Suppressor macrophage treated with lipopolysaccharide for 1 hour (primary cell): ENCODE measurements around the gene GABRB2.

Source experiments
- DNase-seq, 3 donors: peaks; one replicate each; pipeline ENCODE4 v3.0.0-alpha.2; 2020 to 2022

The GABRB2 gene

GRCh38 chr5:161471211-161471950 lies 75.1 kb downstream of the GABRB2 start:
- no peak for DNase-seq

- DNase-seq: no peak
Observed at GRCh38 chr5:161467703-161468102, 78.8 kb downstream of the GABRB2 start.

GRCh38 chr5:161460741-161461140 lies 85.8 kb downstream of the GABRB2 start:
- DNase-seq: no peak

GRCh38 chr5:161446655-161447054 lies 99.9 kb downstream of the GABRB2 start:
- no peak for DNase-seq

- no peak for DNase-seq
Observed at GRCh38 chr5:161442471-161442870, 104.1 kb downstream of the GABRB2 start.

GRCh38 chr5:161432798-161433197 lies 113.7 kb downstream of the GABRB2 start:
- DNase-seq: no peak

GRCh38 chr5:161431963-161432362 lies 114.6 kb downstream of the GABRB2 start:
- no peak for DNase-seq

- DNase-seq: no peak
Observed at GRCh38 chr5:161421067-161421466, 125.5 kb downstream of the GABRB2 start.

- no peak for DNase-seq
Observed at GRCh38 chr5:161420521-161420920, 126.0 kb downstream of the GABRB2 start.

- no peak for DNase-seq
Observed at GRCh38 chr5:161414896-161415295, 131.6 kb downstream of the GABRB2 start.

GRCh38 chr5:161414037-161414436 lies 132.5 kb downstream of the GABRB2 start:
- no peak for DNase-seq

GRCh38 chr5:161412792-161413191 lies 133.7 kb downstream of the GABRB2 start:
- no peak for DNase-seq

GRCh38 chr5:161411156-161411555 lies 135.4 kb downstream of the GABRB2 start:
- DNase-seq: no peak

- DNase-seq: no peak
Observed at GRCh38 chr5:161410640-161411039, 135.9 kb downstream of the GABRB2 start.

- no peak for DNase-seq
Observed at GRCh38 chr5:161409471-161409870, 137.1 kb downstream of the GABRB2 start.

- DNase-seq: no peak
Observed at GRCh38 chr5:161406880-161407279, 139.6 kb downstream of the GABRB2 start.

- DNase-seq: no peak
Observed at GRCh38 chr5:161403996-161404395, 142.5 kb downstream of the GABRB2 start.

GRCh38 chr5:161403121-161403520 lies 143.4 kb downstream of the GABRB2 start:
- no peak for DNase-seq

- no peak for DNase-seq
Observed at GRCh38 chr5:161400583-161400982, 145.9 kb downstream of the GABRB2 start.

GRCh38 chr5:161399996-161400562 lies 146.4 kb downstream of the GABRB2 start:
- DNase-seq: no peak

GRCh38 chr5:161397448-161397847 lies 149.1 kb downstream of the GABRB2 start:
- no peak for DNase-seq

GRCh38 chr5:161396171-161396570 lies 150.4 kb downstream of the GABRB2 start:
- no peak for DNase-seq

GRCh38 chr5:161391724-161392123 lies 154.8 kb downstream of the GABRB2 start:
- DNase-seq: no peak

- DNase-seq: no peak
Observed at GRCh38 chr5:161391016-161391415, 155.5 kb downstream of the GABRB2 start.

GRCh38 chr5:161387121-161387520 lies 159.4 kb downstream of the GABRB2 start:
- no peak for DNase-seq
